Inflammatory macrophage treated with lipopolysaccharide for 1 hour (primary cell): ENCODE data around the gene NLGN1.
"Not testable (repeated sequence)": the region's sequence is repeated elsewhere in the genome, so short reads cannot be mapped to it uniquely, and the experiment has no call there.

Source experiments
- DNase-seq, 2 donors: peaks; one replicate each; pipeline ENCODE4 v3.0.0-alpha.2; 2020 to 2022

NLGN1 gene

DNA sequence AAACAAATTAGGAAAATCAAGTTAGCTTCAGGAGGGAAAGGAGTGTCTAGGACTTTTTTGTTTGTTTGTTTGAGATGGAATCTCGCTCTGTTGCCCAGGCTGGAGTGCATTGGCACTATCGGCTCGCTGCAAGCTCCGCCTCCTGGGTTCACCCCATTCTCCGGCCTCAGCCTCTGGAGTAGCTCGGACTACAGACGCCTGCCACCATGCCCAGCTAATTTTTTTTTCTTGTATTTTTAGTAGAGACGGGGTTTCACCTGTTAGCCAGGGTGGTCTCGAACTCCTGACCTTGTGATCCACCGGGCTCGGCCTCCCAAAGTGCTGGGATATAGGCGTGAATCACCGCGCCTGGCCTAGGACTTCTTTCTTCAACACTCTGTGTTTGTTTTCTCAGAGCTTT lies 171.1 kb downstream of the NLGN1 start:
- DNase-seq: no peak

DNA sequence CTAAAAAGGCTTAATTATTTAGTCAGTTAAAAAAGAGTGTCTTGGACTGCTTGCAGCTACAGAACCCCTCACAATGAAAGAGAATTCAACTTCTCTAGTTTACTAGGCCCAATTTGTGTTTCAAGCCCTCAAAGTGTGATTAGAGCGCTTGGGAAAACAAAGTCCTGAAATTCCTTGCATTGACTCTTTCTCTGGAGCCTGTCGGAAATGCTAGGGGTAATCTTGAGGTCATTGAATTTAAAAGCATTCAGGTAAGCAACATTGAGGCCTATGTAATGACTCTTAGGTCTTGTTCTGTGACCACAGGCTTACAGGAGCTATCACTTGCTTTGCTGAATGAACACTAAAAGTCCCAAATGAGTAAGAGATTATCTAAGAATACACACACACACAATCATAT lies 186.0 kb downstream of the NLGN1 start:
- DNase-seq: no peak

DNA sequence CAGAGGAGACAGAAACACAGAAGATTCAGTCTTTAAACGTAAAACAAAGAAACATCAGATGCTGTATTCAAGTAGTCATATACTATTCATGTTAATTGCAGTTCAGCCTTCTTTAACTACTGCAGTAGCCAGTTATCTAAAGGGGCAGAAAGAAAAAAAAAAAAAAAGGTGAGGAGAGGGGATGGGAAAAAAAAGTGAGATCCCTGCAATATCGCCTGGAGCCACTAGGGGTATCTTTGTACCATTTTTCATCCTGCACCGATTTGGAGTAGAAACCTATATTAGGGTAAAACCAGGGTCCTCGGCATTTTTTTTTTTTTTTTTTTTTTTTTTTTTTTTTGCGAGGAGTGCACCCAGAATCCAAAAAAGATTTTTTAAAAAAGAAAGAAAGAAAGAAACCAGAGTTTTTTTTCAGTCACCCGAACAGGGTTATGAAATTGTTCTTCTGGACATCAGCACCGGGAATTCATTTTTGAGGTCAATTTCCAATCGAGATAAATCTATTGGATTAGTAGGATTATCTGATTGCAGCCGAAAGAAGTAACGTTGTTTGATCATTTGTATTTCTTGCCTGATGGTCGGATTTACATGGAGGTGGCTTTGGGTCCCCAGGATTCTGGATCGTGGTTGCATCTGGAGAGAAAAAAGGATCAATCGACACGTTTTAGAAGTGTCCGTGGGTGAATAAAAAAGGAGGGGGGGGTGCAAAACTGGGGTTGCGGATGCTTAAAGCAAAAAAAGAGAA lies 186.7 kb downstream of the NLGN1 start:
- DNase-seq: peak in 1 of 2 donors; percentile 14

DNA sequence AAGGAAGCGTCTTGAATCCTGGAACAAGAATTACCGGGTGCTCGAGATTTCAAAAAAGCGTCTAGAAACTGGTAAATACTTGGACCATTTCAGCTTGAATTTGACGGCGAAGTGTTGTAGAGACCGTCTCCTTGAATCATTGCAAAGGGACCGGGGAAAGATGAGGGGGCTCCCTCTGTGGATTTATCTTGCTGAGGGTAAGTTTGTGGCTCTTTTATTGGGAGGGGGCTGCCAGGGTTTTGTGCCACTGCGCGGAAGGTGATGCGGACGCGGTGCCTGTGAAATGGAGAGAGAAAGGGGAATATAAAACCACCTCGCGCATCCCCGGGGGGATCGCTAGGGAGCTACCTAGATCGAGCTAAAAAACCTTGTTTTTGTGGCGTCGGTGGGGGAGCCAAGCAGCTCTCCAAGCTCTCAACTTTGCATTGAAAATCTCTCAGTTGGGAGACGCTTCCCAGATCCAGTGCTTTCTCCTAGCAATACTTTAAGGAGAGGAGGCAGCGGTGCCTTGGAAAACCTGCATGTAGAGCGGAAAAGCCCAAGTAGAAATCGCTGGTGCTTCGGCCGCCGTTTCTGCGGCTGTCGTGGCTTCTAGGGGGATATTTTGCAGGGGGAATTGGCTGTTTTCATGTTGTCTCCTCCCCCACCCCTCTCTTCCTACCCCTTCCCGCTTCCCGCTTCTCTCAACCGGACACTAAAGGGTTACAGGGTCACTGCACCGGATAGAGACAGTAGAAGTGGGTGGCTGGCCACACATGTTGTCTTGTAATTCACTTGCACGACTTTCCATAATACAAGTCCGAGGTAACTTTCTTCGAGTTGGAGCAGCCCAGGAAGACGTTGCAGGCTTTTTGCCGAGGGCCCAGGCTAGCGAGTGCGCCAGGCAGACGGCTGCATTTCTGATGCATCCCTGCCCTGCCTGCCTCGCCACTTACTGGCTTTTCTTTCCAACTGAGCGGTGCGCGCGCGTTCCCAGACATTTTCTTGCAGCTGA lies 187.6 kb downstream of the NLGN1 start:
- no peak for DNase-seq

DNA sequence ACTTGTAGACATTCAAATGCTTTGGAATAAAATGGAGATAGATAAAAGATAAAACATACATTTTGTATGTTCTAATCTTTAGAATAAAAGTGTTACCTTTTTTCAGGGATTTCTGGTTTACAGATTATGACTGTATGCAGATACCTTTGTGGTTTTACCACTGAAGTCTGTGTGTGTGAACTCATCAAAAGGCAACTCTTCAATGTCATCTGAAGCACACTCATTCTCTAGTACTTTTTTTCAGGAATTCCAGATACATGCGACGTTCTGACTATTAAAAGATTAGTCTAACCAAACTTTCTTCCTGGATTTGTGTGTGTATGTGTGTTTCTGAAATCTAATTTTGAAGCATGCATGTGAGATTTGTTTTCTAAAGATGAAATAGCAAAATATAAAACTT lies 188.6 kb downstream of the NLGN1 start:
- DNase-seq: no peak

DNA sequence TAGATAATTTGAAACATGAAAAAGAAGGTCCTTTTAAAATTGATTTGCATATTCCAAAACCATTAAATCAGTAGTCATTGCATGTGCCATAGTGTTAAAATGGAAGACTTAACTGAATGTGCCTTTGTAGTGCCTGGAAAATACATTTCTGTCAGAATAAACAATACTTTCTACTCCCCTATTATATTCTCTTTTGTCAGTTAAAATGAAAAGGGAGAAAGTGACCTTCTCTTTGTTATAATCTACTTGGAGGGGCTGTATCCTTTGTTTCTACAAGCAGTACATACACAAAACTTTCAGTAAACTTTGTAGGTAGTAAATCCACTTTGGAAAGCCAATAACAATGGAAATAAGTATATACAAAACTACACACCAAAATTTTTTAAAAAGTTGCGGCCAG lies 189.5 kb downstream of the NLGN1 start:
- DNase-seq: no peak

DNA sequence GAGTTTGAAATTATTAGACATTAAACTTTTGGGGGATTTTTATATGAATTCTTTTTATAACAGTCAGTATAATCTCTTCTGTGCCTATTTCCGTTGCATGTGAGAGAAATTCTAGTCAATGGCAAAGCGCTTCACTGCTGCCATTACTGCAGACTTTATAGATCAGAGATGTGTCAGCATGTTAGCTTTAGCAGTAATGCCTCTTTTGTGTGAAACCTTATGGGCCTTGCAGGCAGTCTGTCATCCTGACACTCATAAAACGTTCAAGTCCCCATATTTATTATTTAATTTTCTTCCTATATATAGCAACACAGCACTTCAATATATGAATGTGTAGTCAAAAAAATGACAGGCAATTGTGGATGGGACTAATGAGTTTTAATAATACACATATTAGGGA lies 191.0 kb downstream of the NLGN1 start:
- DNase-seq: no peak

DNA sequence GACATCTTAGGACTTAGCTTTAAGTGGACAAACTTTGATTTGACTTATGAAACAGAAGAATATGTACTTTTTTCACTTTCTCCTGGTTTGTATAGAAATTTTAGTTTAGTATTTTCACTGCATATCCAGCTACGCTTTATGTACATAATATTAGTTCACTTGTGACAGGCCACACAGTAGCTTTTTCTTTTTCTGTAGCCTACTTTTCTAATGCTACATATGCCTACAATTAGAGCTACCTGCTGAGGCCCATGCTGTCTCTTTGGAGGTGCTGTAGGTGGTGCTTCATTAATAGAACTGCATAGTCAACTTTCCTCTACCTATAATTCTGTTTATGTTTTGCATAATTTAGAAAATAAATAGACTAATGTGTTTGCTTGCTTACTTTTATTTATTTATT lies 191.6 kb downstream of the NLGN1 start:
- DNase-seq: no peak

DNA sequence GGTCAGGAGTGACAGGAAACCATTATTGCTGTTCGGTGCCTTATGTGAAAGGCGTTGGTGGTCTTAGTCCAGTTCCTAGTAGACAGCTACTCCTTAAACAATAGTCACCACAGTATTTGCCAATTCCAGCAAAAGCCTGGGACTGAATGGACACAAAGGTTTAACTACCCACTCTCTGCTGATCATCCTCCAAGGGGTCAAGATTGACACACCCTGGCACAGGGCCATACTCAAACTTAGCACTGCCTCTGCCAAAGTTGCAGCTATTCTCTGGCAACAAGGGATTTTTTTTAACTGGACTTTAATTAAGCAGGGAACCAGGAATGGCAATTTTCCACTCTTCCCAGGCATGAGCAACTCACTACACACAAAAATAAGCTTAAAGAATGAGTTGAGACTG lies 193.9 kb downstream of the NLGN1 start:
- no peak for DNase-seq

DNA sequence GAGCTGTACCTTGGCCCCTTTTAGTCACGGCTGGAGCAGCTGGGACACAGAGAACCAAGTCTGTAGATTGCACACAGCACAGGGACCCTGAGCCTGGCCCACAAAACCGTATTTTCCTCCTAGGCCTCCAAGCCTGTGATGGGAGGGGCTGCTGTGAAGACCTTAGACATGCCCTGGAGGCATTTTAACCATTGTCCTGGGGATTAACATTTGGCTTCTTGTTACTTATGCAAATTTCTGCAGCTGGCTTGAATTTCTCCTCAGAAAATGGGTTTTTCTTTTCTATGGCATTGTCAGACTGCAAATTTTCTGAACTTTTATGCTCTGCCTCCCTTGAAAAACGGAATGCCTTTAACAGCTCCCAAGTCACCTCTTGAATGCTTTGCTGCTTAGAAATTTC lies 197.3 kb downstream of the NLGN1 start:
- DNase-seq: not testable (repeated sequence)

DNA sequence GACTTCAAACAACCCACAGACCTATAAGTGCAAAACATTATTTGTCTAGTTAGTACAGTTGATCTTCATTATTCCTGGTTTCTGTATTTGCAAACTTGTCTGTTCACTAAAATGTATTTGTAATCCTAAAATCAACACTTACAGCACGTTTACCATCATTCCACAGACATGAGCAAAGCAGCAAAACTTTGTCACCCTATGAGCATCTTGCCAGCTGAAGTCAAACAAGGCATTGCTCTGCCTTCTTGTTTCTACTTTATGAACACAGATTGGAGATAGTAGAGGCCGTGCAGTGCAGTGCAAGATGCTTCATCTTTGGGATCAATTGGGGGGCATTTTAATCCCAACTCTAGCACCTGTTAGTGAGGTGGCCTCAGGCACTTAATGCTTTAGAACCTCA lies 202.1 kb downstream of the NLGN1 start:
- no peak for DNase-seq

DNA sequence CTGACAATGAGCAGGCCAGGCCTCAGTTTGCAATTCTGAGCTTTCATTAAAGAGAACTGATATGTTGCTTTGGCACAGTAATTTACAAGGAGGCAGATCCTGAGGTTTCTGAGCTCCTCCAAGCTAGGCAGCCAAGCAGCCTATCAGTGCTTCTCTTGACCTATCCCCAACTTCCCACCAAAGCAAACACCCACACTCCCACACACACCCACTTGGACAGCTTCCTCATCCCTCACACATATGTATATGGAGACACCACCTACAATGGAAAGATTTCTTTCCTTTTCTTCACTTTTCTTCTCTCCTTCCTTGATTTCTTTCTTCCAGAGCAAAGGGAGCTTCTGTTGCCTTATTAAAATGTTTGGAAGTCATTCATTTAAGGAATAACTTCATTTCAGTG lies 217.0 kb downstream of the NLGN1 start:
- no peak for DNase-seq

DNA sequence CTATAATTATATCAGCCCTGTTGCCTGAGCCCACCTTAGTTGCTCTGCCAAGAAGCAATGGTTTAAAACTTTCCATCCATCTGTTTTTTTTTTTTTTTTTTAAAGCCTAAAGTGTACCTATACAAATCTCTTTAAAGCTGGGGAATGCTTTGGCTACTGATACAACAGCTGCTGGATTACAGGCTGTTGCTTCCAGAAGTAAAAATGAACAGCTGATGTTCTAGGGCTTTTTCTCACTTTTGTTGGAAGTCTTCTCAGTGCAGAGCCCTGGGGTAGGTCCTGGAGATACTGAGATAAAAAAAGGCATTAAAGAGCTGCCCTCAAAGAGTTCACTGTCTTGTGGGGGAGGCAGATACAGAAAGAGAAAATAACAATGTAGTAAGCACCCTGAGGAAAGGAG lies 218.1 kb downstream of the NLGN1 start:
- no peak for DNase-seq

DNA sequence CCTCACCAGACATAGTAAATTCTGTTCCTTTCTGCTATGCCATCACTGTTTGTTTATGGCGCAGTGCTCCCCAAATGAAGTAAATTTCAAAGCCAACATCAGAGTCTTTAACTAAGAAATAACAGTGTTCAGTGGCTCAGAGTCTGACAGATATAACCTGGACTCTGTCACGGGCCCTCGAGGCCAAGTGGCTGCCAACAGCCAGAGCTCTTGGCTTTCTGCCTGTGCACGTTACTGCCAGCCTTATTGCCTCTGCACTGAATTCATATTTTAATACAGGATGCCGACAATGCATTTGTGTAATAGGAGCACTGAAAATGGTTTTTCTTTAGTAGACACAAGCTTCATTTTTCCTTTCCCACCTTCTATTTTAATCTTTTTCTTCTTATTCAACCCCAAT lies 219.9 kb downstream of the NLGN1 start:
- DNase-seq: no peak

DNA sequence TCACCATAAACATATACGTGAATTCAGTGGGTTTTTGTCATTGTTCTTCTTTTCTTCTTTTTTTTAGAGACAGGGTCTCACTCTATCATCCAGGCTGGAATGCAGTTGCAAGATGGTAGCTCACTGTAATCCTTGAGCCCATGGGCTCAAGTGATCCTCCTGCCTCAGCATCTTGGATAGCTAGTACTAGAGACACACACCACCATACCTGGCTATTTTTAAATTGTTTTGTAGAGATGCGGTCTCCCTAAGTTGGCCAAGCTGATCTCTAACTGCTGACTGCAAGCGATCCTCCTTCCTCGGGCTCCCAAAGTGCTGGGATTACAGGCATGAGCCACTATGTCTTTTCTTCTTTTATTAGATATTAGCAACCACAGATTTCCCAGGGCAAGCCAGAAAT lies 220.6 kb downstream of the NLGN1 start:
- DNase-seq: no peak

DNA sequence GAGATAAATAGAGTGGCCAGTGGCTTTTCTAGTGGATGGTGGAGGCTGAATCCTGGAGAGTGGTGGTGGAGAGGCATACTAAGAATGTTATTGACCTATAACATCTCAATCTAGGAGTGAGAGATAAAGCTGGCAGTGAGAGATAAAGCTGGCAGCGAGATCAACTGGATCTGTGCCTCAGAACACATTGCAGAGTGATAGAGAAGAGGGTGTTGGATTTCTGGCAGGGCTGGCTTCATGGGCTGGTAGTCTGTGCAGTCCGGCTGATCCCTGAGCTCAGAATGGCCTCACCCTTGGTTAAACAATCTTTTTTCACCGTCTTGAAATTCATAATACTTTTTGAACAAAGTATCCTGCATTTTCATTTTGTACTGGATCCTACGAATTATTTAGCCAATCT lies 221.2 kb downstream of the NLGN1 start:
- no peak for DNase-seq

DNA sequence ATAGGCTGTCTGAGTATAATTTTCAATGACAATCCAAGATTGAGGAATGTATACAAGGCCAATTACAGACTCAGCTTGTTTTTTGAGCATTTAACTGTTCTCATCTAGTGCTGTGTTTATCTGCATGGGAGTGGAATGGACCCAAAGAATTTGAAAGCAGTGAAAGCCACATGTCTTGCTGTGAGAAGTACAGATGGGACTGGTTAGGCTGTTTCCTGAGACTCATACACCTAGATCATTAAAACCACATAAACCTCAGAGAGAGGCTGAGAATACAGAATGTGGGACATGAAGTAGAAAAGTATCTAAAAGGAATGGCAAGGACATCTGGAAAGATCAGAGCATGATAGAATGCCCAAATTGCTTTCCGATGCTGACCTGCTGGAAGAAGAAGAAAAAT lies 224.6 kb downstream of the NLGN1 start:
- no peak for DNase-seq

DNA sequence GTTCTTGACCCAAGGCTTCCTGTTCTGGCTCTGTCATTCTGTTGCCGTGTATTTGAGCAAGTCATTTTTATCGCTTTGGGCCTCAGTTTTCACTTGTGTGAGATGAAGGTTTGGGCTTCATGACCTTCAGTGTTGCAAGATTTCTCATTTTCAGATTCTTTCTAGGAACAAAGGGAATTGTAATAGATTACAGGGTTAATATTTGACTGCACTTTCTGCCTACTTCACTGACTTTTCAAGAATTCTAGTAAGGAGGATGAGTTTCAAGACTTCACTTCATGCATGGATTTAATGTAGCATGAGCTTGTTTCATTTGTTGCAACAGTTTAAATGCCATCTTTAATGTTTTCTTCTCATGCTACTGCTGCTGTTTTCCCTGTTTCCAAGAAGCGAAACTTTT lies 226.5 kb downstream of the NLGN1 start:
- DNase-seq: no peak

DNA sequence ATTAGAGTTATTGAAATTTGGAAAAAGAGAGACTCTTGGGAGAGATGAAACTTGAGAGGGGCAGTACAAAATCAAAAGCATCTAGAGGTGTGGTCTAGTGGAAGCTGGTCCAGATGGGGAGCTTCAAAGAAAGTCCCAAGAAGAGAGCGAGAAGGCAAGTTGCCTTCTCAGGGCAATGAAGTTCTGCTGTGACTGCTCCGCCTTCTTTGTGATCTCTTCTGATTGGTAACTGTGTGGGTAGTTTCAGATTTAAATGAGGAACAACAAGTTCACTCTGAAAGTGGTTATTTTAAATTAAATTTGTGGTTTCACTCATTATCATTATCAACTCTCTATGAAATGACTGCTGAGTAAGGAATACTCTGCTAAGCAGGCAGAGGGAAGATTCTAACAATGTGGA lies 233.3 kb downstream of the NLGN1 start:
- no peak for DNase-seq

DNA sequence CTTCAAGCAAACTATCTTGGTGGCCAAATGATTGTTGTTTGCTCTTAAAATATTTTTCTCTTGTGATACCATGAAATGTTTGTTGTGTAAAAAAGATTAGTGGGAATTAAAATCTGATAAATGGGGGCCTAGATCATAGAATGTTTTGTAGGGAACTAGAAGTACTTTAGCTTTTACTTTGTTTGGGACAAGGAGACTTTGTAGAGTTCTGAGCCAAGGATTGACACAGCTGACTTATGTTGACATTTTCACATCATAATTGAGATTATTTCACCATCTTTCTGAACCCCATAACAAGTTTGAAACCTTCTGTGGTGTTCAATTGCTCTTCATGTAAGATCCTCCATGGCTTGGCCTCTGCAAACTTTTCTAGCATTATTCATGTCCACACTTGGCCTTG lies 235.4 kb downstream of the NLGN1 start:
- DNase-seq: no peak

DNA sequence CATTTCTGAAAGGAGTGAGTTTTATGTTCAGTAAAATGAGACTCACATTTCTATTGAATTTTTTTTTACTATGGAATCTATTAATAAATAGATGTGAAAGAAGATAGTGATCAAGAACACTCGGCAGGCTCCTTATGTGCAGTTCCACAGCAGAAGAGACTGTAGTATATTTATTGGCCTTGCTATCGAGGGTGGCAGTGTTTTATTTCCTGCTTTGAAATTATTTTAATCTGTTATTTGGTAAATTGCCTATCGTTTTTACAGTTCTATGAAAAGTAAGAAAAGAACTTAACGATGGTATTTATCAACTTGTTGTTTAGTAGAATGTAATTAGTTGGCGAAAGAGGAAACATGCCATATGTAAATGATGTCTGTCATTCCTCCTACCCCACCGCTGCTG lies 238.3 kb downstream of the NLGN1 start:
- DNase-seq: no peak

DNA sequence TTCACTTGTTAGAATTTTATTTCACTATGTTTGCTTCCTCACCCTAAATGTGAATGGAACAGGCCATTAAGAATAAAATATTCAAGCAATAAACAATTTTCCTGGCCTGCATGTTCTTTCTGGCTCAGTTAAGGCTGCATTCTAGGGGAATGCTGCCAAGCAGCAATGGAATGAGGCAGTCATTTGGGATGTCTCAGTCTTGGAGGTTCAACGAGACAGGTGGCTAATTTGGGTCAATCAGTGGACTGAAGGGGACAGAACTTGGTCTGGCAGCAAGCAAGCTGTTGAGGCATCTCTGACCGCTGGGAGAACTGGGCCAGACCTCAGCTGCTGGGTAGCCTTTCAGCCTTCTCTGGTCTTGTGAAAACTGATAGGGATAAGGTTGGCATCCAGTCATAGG lies 241.6 kb downstream of the NLGN1 start:
- DNase-seq: no peak

DNA sequence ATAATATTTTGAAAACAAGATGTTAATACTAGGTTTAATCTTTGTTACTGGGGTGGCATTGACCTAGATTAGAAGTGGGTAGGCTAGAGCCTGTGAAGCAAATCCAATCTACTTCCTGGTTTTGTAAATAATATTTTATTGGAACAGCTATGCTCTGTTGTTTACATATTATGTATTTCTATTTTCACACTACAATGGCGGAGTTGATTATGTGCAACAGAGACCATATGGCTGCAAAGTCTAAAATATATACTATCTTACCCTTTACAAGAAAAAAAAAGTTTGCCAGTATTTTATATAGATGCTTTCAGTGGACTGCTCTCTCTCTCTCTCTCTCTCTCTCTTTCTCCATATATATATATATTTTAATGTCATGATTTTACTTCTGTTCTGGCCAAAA lies 244.2 kb downstream of the NLGN1 start:
- DNase-seq: no peak
